ENCODE results near the gene GHRL.

The GHRL gene

GRCh38 chr3:10247679-10248183 is 45.0 kb downstream of the GHRL start:
- no peak for DNase-seq

GRCh38 chr3:10245081-10245712 is 47.5 kb downstream of the GHRL start:
- DNase-seq: no peak

GRCh38 chr3:10244009-10244408 is 48.7 kb downstream of the GHRL start:
- no peak for DNase-seq

GRCh38 chr3:10242182-10243065 is 50.3 kb downstream of the GHRL start:
- DNase-seq: no peak

GRCh38 chr3:10240799-10241198 is 51.9 kb downstream of the GHRL start:
- DNase-seq: no peak

- no peak for DNase-seq
Observed at GRCh38 chr3:10238345-10239183, 54.2 kb downstream of the GHRL start.
